ENCODE results near the gene PTPN5. TPM values are rescaled to one million over a fixed set of nuclear protein-coding genes. Genes with fewer than 3 reads are reported as not detected.

The PTPN5 gene
- total and polyA plus RNA-seq, 10 donors, result 0.08 to 2.0 (median 0.26) TPM; not detected in 1

DNA sequence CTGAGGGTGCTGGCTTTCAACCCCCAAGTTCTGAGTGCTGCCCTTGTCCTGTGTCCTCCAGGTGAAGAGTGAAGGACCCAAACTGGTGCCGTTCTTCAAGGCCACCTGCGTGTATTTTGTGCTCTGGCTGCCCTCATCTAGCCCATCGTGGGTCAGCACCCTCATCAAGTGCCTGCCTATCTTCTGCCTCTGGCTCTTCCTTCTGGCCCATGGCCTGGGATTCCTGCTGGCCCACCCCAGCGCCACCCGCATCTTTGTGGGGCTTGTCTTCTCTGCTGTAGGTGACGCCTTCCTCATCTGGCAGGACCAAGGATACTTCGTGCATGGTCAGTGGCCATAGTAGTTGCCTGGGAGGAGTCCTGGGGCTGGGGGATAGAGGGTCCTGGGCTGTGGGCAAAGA lies 90.7 kb downstream of the PTPN5 start:
- no peak overlapping the region for H3K27ac ChIP-seq
- peaks cover 4 to 43% (median 32%) of the 10 kb centered on the region in 6 donors for H3K4me1 ChIP-seq
- TF ChIP-seq POLR2AphosphoS5 (IDR thresholded peaks at IDR 0.05) (no peak), POLR2A (IDR thresholded peaks at IDR 0.05) (no peak)
- TF ChIP-seq, protein P1, sequence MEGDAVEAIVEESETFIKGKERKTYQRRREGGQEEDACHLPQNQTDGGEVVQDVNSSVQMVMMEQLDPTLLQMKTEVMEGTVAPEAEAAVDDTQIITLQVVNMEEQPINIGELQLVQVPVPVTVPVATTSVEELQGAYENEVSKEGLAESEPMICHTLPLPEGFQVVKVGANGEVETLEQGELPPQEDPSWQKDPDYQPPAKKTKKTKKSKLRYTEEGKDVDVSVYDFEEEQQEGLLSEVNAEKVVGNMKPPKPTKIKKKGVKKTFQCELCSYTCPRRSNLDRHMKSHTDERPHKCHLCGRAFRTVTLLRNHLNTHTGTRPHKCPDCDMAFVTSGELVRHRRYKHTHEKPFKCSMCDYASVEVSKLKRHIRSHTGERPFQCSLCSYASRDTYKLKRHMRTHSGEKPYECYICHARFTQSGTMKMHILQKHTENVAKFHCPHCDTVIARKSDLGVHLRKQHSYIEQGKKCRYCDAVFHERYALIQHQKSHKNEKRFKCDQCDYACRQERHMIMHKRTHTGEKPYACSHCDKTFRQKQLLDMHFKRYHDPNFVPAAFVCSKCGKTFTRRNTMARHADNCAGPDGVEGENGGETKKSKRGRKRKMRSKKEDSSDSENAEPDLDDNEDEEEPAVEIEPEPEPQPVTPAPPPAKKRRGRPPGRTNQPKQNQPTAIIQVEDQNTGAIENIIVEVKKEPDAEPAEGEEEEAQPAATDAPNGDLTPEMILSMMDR (IDR thresholded peaks at IDR 0.05 in 8 of 11, conservative IDR thresholded peaks at IDR 0.05 in 3 of 11), result no peak
- H3K27me3 ChIP-seq (replicated peaks in 1 of 7), result peaks cover 0 to 17% (median 0%) of the 10 kb centered on the region in 7 donors
- 88 to 97% (median 92%) methylated on average over 5 to 7 of the region's 7 CpGs for WGBS, 5 donors
- H3K36me3 ChIP-seq, result peaks cover 0 to 20% (median 0%) of the 10 kb centered on the region in 6 donors
- H3K4me3 ChIP-seq, result peak overlapping the region in 1 of 8 donors; percentile 87
- intact Hi-C loops (cut with DNase I; ENCODE audit: low total_unique reads), result no loop called here
- H3K9me3 ChIP-seq, result no peaks in the 10 kb centered on the region
- DNase-seq, result no peak

DNA sequence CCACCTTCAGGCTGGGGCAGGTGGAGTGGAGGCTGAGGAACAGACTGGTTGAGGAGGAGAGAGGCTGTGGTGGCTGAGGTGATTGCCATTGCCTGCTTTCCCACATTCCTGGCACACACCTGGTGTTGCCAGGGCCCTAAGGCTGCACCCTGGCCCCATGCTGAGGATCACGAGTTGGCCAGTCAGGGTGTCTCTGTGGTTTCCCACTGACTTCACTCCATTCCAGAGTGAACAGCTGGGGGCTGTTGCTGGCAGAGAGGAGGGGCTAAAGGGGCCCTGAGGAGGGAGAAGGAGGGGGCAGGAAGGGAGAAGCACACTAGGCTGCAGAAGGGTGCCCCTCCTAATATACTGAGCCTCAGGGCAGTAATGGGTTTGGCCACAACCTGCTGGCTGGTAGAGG lies 91.2 kb downstream of the PTPN5 start:
- H3K4me1 ChIP-seq, result peaks cover 4 to 38% (median 27%) of the 10 kb centered on the region in 6 donors
- H3K27me3 ChIP-seq (replicated peaks in 1 of 7), result peaks cover 0 to 12% (median 0%) of the 10 kb centered on the region in 7 donors
- no peak for DNase-seq
- H3K27ac ChIP-seq, result peak overlapping the region in 4 of 8 donors; percentile 28 to 88 (median 82)
- H3K4me3 ChIP-seq, result peak overlapping the region in 2 of 8 donors; percentile 11 to 87
- no peaks in the 10 kb centered on the region for H3K9me3 ChIP-seq
- 50 to 62% (median 53%) methylated on average over 1 of the region's 1 CpG; no CpG with 5 or more reads in 1 of the 5 donors for WGBS, 5 donors
- H3K36me3 ChIP-seq, result peaks cover 0 to 20% (median 0%) of the 10 kb centered on the region in 6 donors
- TF ChIP-seq POLR2A (IDR thresholded peaks at IDR 0.05), result no peak
- TF ChIP-seq POLR2AphosphoS5 (IDR thresholded peaks at IDR 0.05), result no peak
- TF ChIP-seq, protein P1 (IDR thresholded peaks at IDR 0.05 in 8 of 11, conservative IDR thresholded peaks at IDR 0.05 in 3 of 11), result no peak
- intact Hi-C loops (cut with DNase I; ENCODE audit: low total_unique reads), result no loop called here

DNA sequence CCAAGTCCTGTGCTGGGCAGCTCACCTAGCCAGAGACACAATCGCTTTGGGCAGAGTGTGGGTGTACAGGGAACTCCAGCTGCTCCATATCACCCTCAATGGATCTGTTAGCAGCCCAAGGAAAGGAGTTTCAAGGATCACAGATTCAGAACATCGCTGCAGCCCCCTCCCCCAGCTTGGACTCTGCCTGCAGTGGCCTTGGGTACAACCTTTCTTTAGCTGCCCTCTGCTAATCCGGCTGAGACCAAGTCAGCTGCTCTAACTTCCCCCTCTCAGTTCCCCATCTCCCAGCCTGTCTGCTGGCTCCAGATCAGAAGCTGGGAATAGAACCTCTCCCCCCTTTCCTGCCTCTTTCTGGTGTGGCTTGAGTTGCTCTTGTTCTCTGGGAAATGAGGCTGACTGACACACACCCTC lies 91.7 kb downstream of the PTPN5 start:
- WGBS, 5 donors, result 23 to 63% (median 55%) methylated on average over 3 of the region's 3 CpGs
- H3K4me3 ChIP-seq, result peak overlapping the region; percentile 70 to 91 (median 87)
- peaks cover 0 to 12% (median 0%) of the 10 kb centered on the region in 7 donors for H3K27me3 ChIP-seq (replicated peaks in 1 of 7)
- intact Hi-C loops (cut with DNase I; ENCODE audit: low total_unique reads), result loop anchor here (10.0 kb wide), 1 partner anchor 65 kb away; the partner anchor contains the start of gene SPTY2D1
- no peak for DNase-seq
- TF ChIP-seq, protein P1 (IDR thresholded peaks at IDR 0.05 in 8 of 11, conservative IDR thresholded peaks at IDR 0.05 in 3 of 11), result no peak
- TF ChIP-seq POLR2A (IDR thresholded peaks at IDR 0.05) (no peak), POLR2AphosphoS5 (IDR thresholded peaks at IDR 0.05) (no peak)
- H3K27ac ChIP-seq, result peak overlapping the region in 5 of 8 donors; percentile 80 to 91 (median 86)
- peaks cover 4 to 33% (median 23%) of the 10 kb centered on the region in 6 donors for H3K4me1 ChIP-seq
- H3K36me3 ChIP-seq, result peaks cover 0 to 20% (median 0%) of the 10 kb centered on the region in 6 donors
- no peaks in the 10 kb centered on the region for H3K9me3 ChIP-seq

DNA sequence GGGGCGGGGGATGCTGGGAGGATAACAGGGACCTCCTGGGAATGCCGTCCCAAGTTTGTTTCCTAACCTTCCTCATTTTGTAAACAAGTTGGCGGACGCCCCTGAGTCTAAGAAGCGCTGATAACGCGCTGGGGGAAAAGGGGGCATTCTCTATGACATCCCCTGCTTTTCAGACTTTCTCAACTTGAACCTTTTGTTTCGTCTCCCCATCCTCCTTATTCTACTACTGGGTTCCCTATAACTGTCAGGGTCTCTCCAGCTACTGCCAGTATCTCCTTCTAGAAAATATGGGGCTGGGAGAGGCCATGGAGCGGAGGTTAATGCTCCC lies 92.4 kb downstream of the PTPN5 start:
- Histone ChIP-seq H3K9me3 (no peaks in the 10 kb centered on the region), H3K4me1 (peaks cover 4 to 31% (median 23%) of the 10 kb centered on the region in 6 donors), H3K27me3 (replicated peaks in 1 of 7) (peaks cover 0 to 12% (median 0%) of the 10 kb centered on the region in 7 donors), H3K36me3 (peaks cover 0 to 20% (median 0%) of the 10 kb centered on the region in 6 donors), H3K4me3 (peak overlapping the region; percentile 70 to 91 (median 87)), H3K27ac (peak overlapping the region in 7 of 8 donors; percentile 78 to 91 (median 85))
- no peak for DNase-seq
- intact Hi-C loops (cut with DNase I; ENCODE audit: low total_unique reads), result loop anchor here (10.0 kb wide), 1 partner anchor 64 kb away; the partner anchor contains the start of gene SPTY2D1
- 12 to 32% (median 15%) methylated on average over 7 to 9 of the region's 9 CpGs for WGBS, 5 donors
- TF ChIP-seq POLR2A (IDR thresholded peaks at IDR 0.05) (no peak), POLR2AphosphoS5 (IDR thresholded peaks at IDR 0.05) (no peak)
- TF ChIP-seq, protein P1 (IDR thresholded peaks at IDR 0.05 in 8 of 11, conservative IDR thresholded peaks at IDR 0.05 in 3 of 11), result no peak
